Keratinocyte (primary cell): ENCODE measurements around the gene PHIP. TPM values are rescaled to one million over a fixed set of nuclear protein-coding genes. Genes with fewer than 3 reads are reported as not detected.

ENCODE experiments used
- DNase-seq: peaks from one replicate; pipeline ENCODE4 v3.0.0-alpha.2; 2011; ENCODE audit warnings: low read depth, missing footprints, low spot score
- FAIRE-seq: peaks from 2 replicates; lab custom pipeline; 2011; peaks lifted over from hg19 to GRCh38; lab: Jason Lieb, UNC
- H2AFZ ChIP-seq: 2 replicates; pipeline ENCODE4 v1.6.0; 2012; ENCODE audit warnings: low read length, control low read depth, inconsistent platforms; ENCODE audit not compliant: control insufficient read depth
- H3K27ac ChIP-seq: 2 replicates; pipeline ENCODE4 v1.5.1; 2011; ENCODE audit warnings: low read length; ENCODE audit not compliant: control insufficient read depth, insufficient read depth
- H3K27me3 ChIP-seq: 3 replicates; pipeline ENCODE4 v1.6.0; 2011; ENCODE audit warnings: low read length; ENCODE audit not compliant: control insufficient read depth, insufficient read depth; ENCODE audit errors: extremely low read depth
- H3K36me3 ChIP-seq, 2 experiments: 2 replicates in 1 of 2; 3 replicates in 1 of 2; pipeline ENCODE4 v1.5.1; 2011; ENCODE audit warnings: low read length in 2 of 2, mild to moderate bottlenecking in 1 of 2; ENCODE audit not compliant: control insufficient read depth in 2 of 2, insufficient read depth in 2 of 2; ENCODE audit errors: extremely low read depth in 1 of 2
- H3K4me1 ChIP-seq: 3 replicates; pipeline ENCODE4 v1.5.1; 2011; ENCODE audit warnings: low read length; ENCODE audit not compliant: control insufficient read depth, insufficient read depth; ENCODE audit errors: extremely low read depth
- H3K4me2 ChIP-seq: 3 replicates; pipeline ENCODE4 v1.6.0; 2011; ENCODE audit warnings: low read depth, low read length; ENCODE audit not compliant: control insufficient read depth, insufficient read depth; ENCODE audit errors: extremely low read depth
- H3K4me3 ChIP-seq, 3 experiments: fragments of 200-600 bp in 1 of 3; sonication (generic) in 1 of 3; 2 replicates in 2 of 3; 3 replicates in 1 of 3; pipeline ENCODE4 v1.5.1; 2011 to 2016; ENCODE audit warnings: low read length in 3 of 3, mild to moderate bottlenecking in 3 of 3, control low read depth in 2 of 3, inconsistent platforms in 1 of 3, low read depth in 1 of 3, mixed read lengths in 1 of 3, mixed run types in 1 of 3, moderate library complexity in 1 of 3; ENCODE audit not compliant: control insufficient read depth in 2 of 3, insufficient read depth in 2 of 3; ENCODE audit errors: extremely low read depth in 1 of 3
- H3K79me2 ChIP-seq: 2 replicates; pipeline ENCODE4 v1.6.0; 2012; ENCODE audit warnings: low read length; ENCODE audit not compliant: control insufficient read depth, insufficient read depth
- H3K9ac ChIP-seq: 3 replicates; pipeline ENCODE4 v1.6.0; 2011; ENCODE audit warnings: low read length; ENCODE audit not compliant: control insufficient read depth, insufficient read depth; ENCODE audit errors: extremely low read depth
- H3K9me1 ChIP-seq: 3 replicates; pipeline ENCODE4 v1.6.0; 2011; ENCODE audit warnings: low read length; ENCODE audit not compliant: control insufficient read depth, insufficient read depth; ENCODE audit errors: extremely low read depth
- H3K9me3 ChIP-seq: 2 replicates; pipeline ENCODE4 v1.5.1; 2012; ENCODE audit warnings: low read depth, low read length; ENCODE audit not compliant: control insufficient read depth
- H4K20me1 ChIP-seq: 3 replicates; pipeline ENCODE4 v1.6.0; 2011; ENCODE audit warnings: low read length; ENCODE audit not compliant: control insufficient read depth, insufficient read depth; ENCODE audit errors: extremely low read depth
- EZH2 ChIP-seq: IDR thresholded peaks from one replicate; pipeline ENCODE4 v1.6.1; 2012; ENCODE audit warnings: inconsistent platforms, mild to moderate bottlenecking, low read length, moderate library complexity
- dilution Hi-C: fragments of 300-500 bp; cut with MboI; formaldehyde crosslinking; loops from one replicate; pipeline ENCODE4 v1.7.0; 2020; ENCODE audit warnings: low sequenced_read_pairs; ENCODE audit not compliant: extremely low pct_ligation_motif_present
- polyA plus RNA-seq, 5 experiments: library from polyadenylated mRNA; depleted of rRNA in 3 of 5; stranded (reverse) in 3 of 5; stranded (forward) in 1 of 5; unstranded in 1 of 5; fragments of >200 nt; gene quantifications; 1 replicate in 1 of 5; 2 replicates in 3 of 5; 3 replicates in 1 of 5; pipeline versions ENCODE4 v1.2.1 to v1.2.3, GENCODE V29; 2011 to 2012; ENCODE audit warnings: missing spikeins in 2 of 5, low read depth in 1 of 5, low replicate concordance in 1 of 5
- TF ChIP-seq, protein P1 (sequence below), 3 experiments: IDR thresholded peaks in 1 of 3; conservative IDR thresholded peaks in 1 of 3; optimal IDR thresholded peaks in 1 of 3; 2 replicates in 2 of 3; 3 replicates in 1 of 3; pipeline versions ENCODE3 to v1.5.1; 2011; ENCODE audit warnings: low read length in 3 of 3, mild to moderate bottlenecking in 3 of 3, moderate library complexity in 2 of 3, control low read depth in 1 of 3, inconsistent platforms in 1 of 3; ENCODE audit not compliant: insufficient read depth in 2 of 3; ENCODE audit errors: extremely low read depth in 1 of 3

The PHIP gene
- polyA plus RNA-seq, 1 donor (not counting 4 experiments of a cell fraction or from before 2014, with no cell fraction given): 7.9 TPM

DNA sequence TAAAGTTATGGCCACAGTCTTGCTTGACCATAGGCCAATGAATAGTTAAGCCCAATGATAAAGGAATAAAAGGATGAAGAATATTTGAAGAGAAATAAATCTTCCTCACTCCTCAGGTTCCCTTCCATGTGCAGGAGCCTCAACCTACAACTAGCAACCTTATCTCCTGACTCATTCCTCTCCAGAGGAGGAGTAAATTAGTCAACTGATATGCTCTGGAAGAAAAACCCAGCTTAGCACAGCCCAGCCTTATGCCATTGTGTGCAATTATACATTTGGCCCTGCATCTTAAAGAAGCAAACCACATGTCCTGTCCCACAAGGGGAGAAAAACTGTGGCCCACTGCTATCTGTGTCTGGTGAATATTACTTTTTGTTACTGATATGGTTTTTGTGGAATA lies 82.1 kb downstream of the PHIP start:
- no peak for TF ChIP-seq EZH2
- TF ChIP-seq, protein P1, sequence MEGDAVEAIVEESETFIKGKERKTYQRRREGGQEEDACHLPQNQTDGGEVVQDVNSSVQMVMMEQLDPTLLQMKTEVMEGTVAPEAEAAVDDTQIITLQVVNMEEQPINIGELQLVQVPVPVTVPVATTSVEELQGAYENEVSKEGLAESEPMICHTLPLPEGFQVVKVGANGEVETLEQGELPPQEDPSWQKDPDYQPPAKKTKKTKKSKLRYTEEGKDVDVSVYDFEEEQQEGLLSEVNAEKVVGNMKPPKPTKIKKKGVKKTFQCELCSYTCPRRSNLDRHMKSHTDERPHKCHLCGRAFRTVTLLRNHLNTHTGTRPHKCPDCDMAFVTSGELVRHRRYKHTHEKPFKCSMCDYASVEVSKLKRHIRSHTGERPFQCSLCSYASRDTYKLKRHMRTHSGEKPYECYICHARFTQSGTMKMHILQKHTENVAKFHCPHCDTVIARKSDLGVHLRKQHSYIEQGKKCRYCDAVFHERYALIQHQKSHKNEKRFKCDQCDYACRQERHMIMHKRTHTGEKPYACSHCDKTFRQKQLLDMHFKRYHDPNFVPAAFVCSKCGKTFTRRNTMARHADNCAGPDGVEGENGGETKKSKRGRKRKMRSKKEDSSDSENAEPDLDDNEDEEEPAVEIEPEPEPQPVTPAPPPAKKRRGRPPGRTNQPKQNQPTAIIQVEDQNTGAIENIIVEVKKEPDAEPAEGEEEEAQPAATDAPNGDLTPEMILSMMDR (optimal IDR thresholded peaks at IDR 0.05 in 1 of 3, IDR thresholded peaks at IDR 0.05 in 1 of 3, conservative IDR thresholded peaks at IDR 0.05 in 1 of 3; ENCODE audit: extremely low read depth in 1 of 3, insufficient read depth in 2 of 3, low read length in 3 of 3): no peak

DNA sequence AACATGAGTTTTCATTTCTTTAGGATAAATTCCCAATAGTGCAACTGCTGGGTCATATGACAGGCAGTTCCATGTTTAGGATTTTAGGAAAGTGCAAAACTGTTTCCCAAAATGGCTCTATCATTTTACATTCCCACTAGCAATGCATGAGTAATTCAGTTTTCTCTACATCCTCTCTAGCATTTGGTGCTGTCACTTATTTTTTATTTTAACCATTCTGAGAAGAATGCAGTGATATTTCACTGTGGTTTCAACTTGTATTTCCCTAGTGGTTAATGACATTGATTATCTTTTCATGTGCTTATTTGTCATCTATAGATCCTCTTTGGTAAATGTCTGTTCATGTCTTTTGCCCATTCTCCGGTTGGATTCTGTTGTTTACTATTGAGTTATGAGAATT lies 82.7 kb downstream of the PHIP start:
- no peak overlapping the region for H3K4me2 ChIP-seq
- no peaks in the 10 kb centered on the region for H3K79me2 ChIP-seq
- no peak overlapping the region for H3K4me3 ChIP-seq
- no peak overlapping the region for H2AFZ ChIP-seq
- no peaks in the 10 kb centered on the region for H3K9me1 ChIP-seq
- dilution Hi-C loops: no loop called here
- no peak for DNase-seq
- H4K20me1 ChIP-seq: no peaks in the 10 kb centered on the region
- TF ChIP-seq, protein P1 (optimal IDR thresholded peaks at IDR 0.05 in 1 of 3, IDR thresholded peaks at IDR 0.05 in 1 of 3, conservative IDR thresholded peaks at IDR 0.05 in 1 of 3; ENCODE audit: extremely low read depth in 1 of 3, insufficient read depth in 2 of 3, low read length in 3 of 3): no peak
- TF ChIP-seq EZH2: no peak
- no peaks in the 10 kb centered on the region for H3K27me3 ChIP-seq
- no peak overlapping the region for H3K27ac ChIP-seq
- no peaks in the 10 kb centered on the region for H3K4me1 ChIP-seq
- no peaks in the 10 kb centered on the region for H3K9me3 ChIP-seq
- no peak overlapping the region for H3K9ac ChIP-seq
- H3K36me3 ChIP-seq: peaks cover 2 to 23% of the 10 kb centered on the region in 2 experiments
- FAIRE-seq: no peak

More for the DNA sequence above, 82.1 kb downstream of the PHIP start:
- no peaks in the 10 kb centered on the region for H3K9me1 ChIP-seq
- H3K36me3 ChIP-seq: peaks cover 4 to 23% of the 10 kb centered on the region in 2 experiments
- no peak overlapping the region for H3K27ac ChIP-seq
- H3K9ac ChIP-seq: no peak overlapping the region
- FAIRE-seq: no peak
- no peaks in the 10 kb centered on the region for H3K4me1 ChIP-seq
- no peak overlapping the region for H3K4me3 ChIP-seq
- no peaks in the 10 kb centered on the region for H3K27me3 ChIP-seq
- H2AFZ ChIP-seq: no peak overlapping the region
- H3K4me2 ChIP-seq: no peak overlapping the region
- H4K20me1 ChIP-seq: no peaks in the 10 kb centered on the region
- dilution Hi-C loops: no loop called here
- no peaks in the 10 kb centered on the region for H3K9me3 ChIP-seq
- H3K79me2 ChIP-seq: no peaks in the 10 kb centered on the region
- no peak for DNase-seq
